Testis (tissue), 3 donors: ENCODE data around the gene DLGAP4. TPM values are rescaled to one million over a fixed set of nuclear protein-coding genes. Genes with fewer than 3 reads are reported as not detected.
A peak's percentile ranks its signal among the peaks of the same experiment; 100 is the strongest.

Experiments
- DNase-seq: peaks from one replicate; pipeline ENCODE4 v3.0.0-alpha.2; 2019
- H3K27ac ChIP-seq, 2 donors: fragments of 200-600 bp; sonication (generic); one replicate each; pipeline ENCODE4 v1.5.1; 2019
- H3K27me3 ChIP-seq: fragments of 200-600 bp; sonication (generic); one replicate; pipeline ENCODE4 v1.5.1; 2019
- H3K36me3 ChIP-seq: fragments of 200-600 bp; sonication (generic); one replicate; pipeline ENCODE4 v1.5.1; 2017; ENCODE audit warnings: low read depth; ENCODE audit errors: missing control alignments
- H3K4me1 ChIP-seq: fragments of 200-600 bp; sonication (generic); one replicate; pipeline ENCODE4 v1.5.1; 2019
- H3K4me3 ChIP-seq, 2 donors: fragments of 200-600 bp; sonication (generic); one replicate each; pipeline ENCODE4 v1.5.1; 2017 to 2019
- H3K9me3 ChIP-seq: fragments of 200-600 bp; sonication (generic); one replicate; pipeline ENCODE4 v1.5.1; 2017
- CTCF ChIP-seq, 3 experiments: fragments of 450-650 bp in 2 of 3; fragments of 200-600 bp in 1 of 3; sonication (generic) in 1 of 3; IDR thresholded peaks; one replicate each; pipeline ENCODE4 v1.5.1; 2016 to 2019; ENCODE audit warnings: antibody characterized with exemption in 3 of 3, mild to moderate bottlenecking in 2 of 3, moderate library complexity in 1 of 3
- POLR2A ChIP-seq: fragments of 450-650 bp; IDR thresholded peaks from one replicate; pipeline ENCODE4 v1.6.1; 2017; ENCODE audit warnings: antibody characterized with exemption, mild to moderate bottlenecking, moderate library complexity
- WGBS, 2 donors: methylation state at CpG; one replicate each; pipeline ENCODE4 v1.1.5; 2018; 5-methylcytosine and 5-hydroxymethylcytosine counted together
- intact Hi-C: fragments of 100-400 bp; cut with DNase I; formaldehyde crosslinking; loops from one replicate; pipeline ENCODE4 v1.15.1; 2023; ENCODE audit warnings: low total_unique reads
- polyA plus RNA-seq: library from polyadenylated mRNA; stranded (reverse); fragments of 350-450 nt; fragmentation: Illumina TruSeq; extraction: RNeasy Lipid Tissue Mini Kit (QIAGEN cat#74804); gene quantifications from one replicate; pipeline ENCODE4 v1.2.3, GENCODE V29; 2014; ENCODE audit warnings: low read depth, low replicate concordance; ENCODE audit not compliant: insufficient read depth
- total RNA-seq, 2 donors: library from RNA; depleted of rRNA; stranded (reverse); fragments of >200 nt; gene quantifications; one replicate each; pipeline ENCODE4 v1.2.3, GENCODE V29; 2016

The DLGAP4 gene
- total and polyA plus RNA-seq, 3 donors from 2014 or later = 69.1 to 110 (median 110) TPM

DNA sequence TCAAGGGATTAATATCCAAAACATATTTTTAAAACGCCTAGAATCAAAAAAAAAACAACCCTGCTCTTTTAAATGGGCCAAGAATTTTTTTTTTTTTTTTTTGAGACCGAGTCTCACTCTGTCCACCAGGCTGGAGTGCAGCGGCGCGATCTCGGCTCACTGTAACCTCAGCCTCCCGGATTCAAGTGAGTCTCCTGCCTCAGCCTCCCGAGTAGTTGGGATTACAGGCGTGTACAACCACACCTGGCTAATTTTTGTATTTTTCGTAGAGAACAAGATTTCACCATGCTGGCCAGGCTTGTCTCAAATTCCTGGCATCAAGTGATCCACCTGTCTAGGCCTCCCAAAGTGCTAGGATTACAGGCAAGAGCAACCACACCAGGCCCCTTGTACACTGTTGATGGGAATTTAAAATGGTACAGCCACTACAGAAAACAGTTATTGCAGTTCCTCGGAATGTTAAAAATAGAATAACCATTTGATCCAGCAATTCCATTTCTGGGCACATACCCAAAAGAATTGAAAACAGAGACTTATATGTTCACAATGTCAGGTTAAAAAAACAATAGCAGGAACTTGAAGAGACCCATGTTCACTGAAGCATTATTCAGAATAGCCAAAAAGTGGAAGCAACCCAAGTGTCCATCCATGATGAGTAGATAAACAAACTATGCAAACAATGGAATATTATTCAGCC, 232.0 kb downstream of the DLGAP4 start:
- H3K4me1 ChIP-seq = peaks cover 33% of the 10 kb centered on the region
- peak overlapping the region; percentile 37 to 79 for H3K27ac ChIP-seq
- intact Hi-C loops = no loop called here
- no peak for DNase-seq
- 49 to 60% methylated on average over 11 of the region's 11 CpGs for WGBS, 2 donors
- H3K27me3 ChIP-seq = no peaks in the 10 kb centered on the region
- no peak overlapping the region for H3K4me3 ChIP-seq
- H3K36me3 ChIP-seq = no peaks in the 10 kb centered on the region
- TF ChIP-seq CTCF (IDR thresholded peaks at IDR 0.05) (no peak), POLR2A (no peak)
- no peaks in the 10 kb centered on the region for H3K9me3 ChIP-seq

DNA sequence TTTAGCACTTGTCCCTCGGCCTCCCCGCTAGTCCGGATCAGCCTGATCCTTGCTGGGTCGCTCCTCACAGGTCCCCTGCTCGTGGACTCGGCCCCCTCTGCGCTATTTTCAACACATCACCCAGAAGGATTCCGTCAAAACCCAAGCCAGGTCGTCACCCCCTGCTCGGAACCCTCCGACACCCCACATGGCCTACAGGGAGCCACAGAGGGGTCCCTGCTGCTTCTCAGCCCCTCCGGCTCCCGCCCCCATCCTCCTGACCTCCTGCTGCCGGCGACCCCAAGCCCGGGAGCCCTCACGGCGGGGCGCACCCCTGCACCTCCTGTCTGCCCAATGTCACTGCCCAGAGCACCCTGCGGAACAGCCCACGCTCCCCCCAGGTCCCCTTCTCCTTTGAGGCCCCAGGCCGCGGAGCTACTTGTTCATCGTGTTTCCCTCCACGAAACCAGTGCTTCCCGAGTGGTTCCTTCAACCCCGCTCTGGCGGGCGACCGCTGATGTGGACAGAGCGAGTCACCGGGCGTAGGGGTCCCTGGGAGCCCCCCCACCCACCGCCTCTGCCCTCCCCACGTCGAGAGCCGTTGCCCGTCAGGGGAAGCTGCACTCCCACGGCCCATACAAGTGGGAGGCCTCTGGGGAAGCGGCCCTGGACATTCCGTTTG, 234.5 kb downstream of the DLGAP4 start:
- no peak for DNase-seq
- no peaks in the 10 kb centered on the region for H3K27me3 ChIP-seq
- WGBS, 2 donors = 11 to 18% methylated on average over 24 to 40 of the region's 41 CpGs
- H3K36me3 ChIP-seq = no peaks in the 10 kb centered on the region
- peak overlapping the region; percentile 99 for H3K27ac ChIP-seq
- intact Hi-C loops = loop anchor here (5.0 to 10.0 kb wide), 2 partner anchors 64 to 78 kb away; partner anchors contain the start of gene RAB5IF
- H3K4me3 ChIP-seq = peak overlapping the region; percentile 90 to 99
- TF ChIP-seq CTCF (IDR thresholded peaks at IDR 0.05) = no peak
- TF ChIP-seq POLR2A = no peak
- peaks cover 52% of the 10 kb centered on the region for H3K4me1 ChIP-seq
- no peaks in the 10 kb centered on the region for H3K9me3 ChIP-seq

DNA sequence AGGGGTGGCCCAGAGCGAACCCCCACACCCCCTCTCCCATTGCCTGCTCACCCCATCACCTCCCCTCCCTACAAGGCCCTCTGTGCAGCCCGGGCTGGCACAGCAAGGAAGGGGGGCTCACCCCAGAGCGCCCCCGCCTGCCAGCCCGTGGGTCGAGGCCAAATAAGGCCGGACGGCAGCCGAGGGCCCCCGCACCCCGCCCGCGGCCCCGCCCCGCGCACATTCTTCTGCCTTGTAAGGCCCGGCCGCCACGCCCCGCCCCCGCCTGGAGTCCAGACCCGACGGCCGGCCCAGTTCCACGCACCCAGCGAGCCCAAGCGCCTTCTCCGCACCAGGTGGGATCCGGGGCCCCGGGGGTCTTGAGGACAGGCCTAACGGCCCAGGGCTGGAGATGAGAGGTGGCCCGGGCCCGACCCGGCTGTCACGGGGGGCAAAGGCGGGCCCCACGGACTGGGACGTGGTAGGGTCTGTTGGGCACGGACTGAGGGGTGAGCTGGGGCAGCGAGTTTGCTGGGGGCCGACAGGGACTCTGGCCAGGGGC, 235.2 kb downstream of the DLGAP4 start, which contains the start of gene MYL9:
Gene MYL9, plus strand, starts transcription at position 293 of the 541 bp plus-strand sequence. CDS start 3,366 bp downstream, outside the sequence.
- TF ChIP-seq CTCF (IDR thresholded peaks at IDR 0.05) = no peak
- TF ChIP-seq POLR2A = peak; percentile 56
- 0 to 2% methylated on average over 6 to 21 of the region's 41 CpGs for WGBS, 2 donors
- DNase-seq = peak; percentile 97
- H3K4me1 ChIP-seq = peaks cover 56% of the 10 kb centered on the region
- H3K36me3 ChIP-seq = no peaks in the 10 kb centered on the region
- H3K4me3 ChIP-seq = peak within 1 kb of the TSS; percentile 90 to 99
- intact Hi-C loops = loop anchor here (5.0 to 10.0 kb wide), 2 partner anchors 64 to 79 kb away; partner anchors contain the start of gene RAB5IF
- peak within 1 kb of the TSS; percentile 99 for H3K27ac ChIP-seq
- no peaks in the 10 kb centered on the region for H3K27me3 ChIP-seq
- no peaks in the 10 kb centered on the region for H3K9me3 ChIP-seq

DNA sequence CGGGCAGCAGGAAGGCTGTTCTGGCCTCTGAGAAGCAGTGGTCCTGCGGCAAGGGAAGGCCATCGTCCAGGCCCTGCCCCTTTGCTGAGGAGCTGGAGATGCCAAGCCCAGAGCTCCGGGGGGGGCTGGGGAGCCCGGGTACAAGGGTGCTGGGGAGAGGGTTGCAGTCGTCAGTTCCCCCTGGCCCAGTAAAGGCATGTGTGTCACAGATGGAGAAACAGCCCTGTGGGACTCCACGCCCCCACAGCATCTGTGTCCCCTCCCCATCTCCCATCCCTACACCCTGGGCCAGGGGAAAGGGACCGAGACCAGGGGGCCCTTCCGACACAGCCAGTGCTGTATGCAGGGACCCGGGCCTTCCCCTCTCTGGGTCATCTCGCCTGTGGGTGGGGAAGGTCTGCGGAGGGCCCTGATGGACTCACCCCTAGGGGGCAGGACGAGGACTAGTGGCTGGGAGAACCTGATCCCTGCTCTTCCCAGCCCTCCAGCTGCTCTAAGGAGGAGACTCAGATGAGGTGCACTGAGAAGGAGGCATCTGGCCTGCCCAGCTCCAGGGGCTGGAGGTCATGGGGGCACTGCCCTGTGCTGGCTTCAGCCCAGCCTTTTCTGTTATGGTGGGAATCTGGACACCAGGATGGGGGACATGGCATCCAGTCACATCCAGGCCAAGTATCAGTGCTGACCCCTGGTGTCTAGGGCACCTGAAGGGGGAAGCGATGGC, 235.8 kb downstream of the DLGAP4 start:
- peak; percentile 69 for DNase-seq
- intact Hi-C loops = loop anchor here (5.0 to 10.0 kb wide), 2 partner anchors 63 to 80 kb away; partner anchors contain the start of gene RAB5IF
- WGBS, 2 donors = 30 to 33% methylated on average over 9 to 12 of the region's 14 CpGs

More for the DNA sequence above, 235.8 kb downstream of the DLGAP4 start:
- H3K9me3 ChIP-seq = no peaks in the 10 kb centered on the region
- H3K27me3 ChIP-seq = no peaks in the 10 kb centered on the region
- H3K27ac ChIP-seq = peak overlapping the region; percentile 99
- peaks cover 56% of the 10 kb centered on the region for H3K4me1 ChIP-seq
- H3K36me3 ChIP-seq = no peaks in the 10 kb centered on the region
- peak overlapping the region; percentile 90 to 99 for H3K4me3 ChIP-seq
- peak; percentile 66 to 82 (median 66) for TF ChIP-seq CTCF (IDR thresholded peaks at IDR 0.05)
- TF ChIP-seq POLR2A = no peak
